Measurements from ENCODE around the gene AVP. TPM values are rescaled to one million over a fixed set of nuclear protein-coding genes. Genes with fewer than 3 reads are reported as not detected.

The AVP gene
- total RNA-seq (2022; extraction: Qiagen RNA extraction; ENCODE audit: low read depth): not detected in 5 replicates

DNA sequence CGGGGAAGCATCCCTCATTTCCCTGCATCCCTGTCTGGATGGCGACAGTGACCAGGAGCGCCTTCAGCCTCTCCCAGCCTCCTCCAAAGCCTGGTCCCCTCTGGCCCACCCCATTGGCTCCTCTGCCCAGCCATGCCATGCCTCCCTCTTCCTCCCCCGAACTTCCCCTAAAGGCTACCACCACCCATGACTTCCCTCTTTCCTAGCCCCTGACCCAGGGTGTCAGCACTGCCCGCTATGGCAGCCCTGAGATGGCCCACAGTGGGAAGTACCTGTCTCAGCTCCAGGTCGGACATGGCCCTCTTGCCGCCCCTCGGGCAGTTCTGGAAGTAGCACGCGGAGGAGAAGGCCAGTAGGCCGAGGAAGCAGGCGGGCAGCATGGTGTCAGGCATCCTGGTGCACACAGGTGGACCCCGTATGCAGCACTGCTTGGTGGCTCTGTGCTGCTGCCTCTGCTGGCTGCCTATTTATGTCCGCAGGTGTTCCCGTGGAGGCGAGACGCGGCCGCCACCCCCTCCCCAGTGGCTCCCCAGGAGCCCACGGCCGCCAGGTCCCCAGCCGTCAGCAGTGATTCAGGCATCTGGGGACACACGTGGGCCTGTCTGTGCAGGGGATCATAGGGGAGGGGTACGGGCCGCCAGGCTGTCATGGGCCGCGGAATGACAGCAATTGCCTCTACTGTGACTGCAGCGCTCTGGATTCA is at the start of gene AVP:
Gene AVP, minus strand, starts transcription at position 442 of the 703 bp plus-strand sequence. Its CDS starts 50 bp downstream, at position 392.

DNA sequence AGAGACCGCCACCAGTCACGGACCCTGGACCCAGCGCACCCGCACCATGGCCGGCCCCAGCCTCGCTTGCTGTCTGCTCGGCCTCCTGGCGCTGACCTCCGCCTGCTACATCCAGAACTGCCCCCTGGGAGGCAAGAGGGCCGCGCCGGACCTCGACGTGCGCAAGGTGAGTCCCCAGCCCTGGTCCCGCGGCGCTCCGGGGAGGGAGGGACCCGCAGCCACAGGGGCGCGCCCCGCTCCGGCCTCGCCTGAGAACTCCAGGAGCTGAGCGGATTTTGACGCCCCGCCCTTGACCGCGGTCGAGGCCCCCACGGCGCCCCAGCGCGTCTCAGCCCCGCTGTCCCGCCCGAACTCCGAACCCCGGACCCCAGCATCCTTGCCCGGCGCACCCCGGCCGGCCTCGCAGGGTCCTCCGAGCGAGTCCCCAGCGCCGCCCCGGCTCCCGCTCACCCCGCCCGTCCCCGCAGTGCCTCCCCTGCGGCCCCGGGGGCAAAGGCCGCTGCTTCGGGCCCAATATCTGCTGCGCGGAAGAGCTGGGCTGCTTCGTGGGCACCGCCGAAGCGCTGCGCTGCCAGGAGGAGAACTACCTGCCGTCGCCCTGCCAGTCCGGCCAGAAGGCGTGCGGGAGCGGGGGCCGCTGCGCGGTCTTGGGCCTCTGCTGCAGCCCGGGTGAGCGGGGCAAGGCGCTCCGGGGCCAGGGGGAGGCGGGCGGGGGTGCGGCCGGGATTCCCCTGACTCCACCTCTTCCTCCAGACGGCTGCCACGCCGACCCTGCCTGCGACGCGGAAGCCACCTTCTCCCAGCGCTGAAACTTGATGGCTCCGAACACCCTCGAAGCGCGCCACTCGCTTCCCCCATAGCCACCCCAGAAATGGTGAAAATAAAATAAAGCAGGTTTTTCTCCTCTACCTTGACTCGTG is 12.7 kb downstream of the AVP start, which contains the start of gene OXT:
Gene OXT, plus strand, starts transcription at position 11 of the 920 bp plus-strand sequence. Its CDS starts 36 bp downstream, at position 47.

DNA sequence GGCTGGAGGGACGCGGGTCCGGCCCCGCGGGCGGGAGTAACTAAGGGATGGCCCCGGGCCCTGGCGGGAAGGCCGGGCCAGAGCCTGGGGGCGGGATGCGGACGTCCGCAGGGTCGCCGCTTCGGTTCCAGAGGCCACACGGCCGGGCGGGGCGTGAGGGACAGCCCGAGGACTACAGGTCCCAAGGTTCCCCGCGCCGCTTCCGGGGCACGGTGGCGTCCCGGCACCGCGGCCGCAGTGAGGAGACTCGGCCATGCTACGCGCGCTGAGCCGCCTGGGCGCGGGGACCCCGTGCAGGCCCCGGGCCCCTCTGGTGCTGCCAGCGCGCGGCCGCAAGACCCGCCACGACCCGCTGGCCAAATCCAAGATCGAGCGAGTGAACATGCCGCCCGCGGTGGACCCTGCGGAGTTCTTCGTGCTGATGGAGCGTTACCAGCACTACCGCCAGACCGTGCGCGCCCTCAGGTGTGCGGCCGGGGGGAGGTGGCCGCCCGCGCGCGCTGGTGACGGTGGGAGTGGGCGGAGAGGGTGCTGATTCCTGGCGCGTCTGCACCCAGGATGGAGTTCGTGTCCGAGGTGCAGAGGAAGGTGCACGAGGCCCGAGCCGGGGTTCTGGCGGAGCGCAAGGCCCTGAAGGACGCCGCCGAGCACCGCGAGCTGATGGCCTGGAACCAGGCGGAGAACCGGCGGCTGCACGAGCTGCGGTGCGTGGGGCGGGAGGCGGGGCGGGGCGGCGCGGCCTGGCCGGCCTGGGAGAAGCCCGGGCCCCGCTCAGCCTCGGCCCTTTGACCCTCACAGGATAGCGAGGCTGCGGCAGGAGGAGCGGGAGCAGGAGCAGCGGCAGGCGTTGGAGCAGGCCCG is 38.5 kb downstream of the AVP start, which contains the start of gene MRPS26:
Gene MRPS26, plus strand, starts transcription at position 237 of the 861 bp plus-strand sequence. Its CDS starts 17 bp downstream, at position 254.

GRCh38 chr20:3043322-3043721 is 41.2 kb downstream of the AVP start, which contains the start of gene GNRH2:
Gene GNRH2 (plus strand): TSS chr20:3043622. CDS start chr20:3044415, 793 bp downstream.

Other genes starting within 250 kb of the AVP start
- 16.1 to 31.2 TPM (median 25.4 TPM) in 5 replicates for gene PCED1A, start 244.1 kb downstream of the AVP start, total RNA-seq (2022; extraction: Qiagen RNA extraction; ENCODE audit: low read depth)
- gene VPS16, start 244.0 kb downstream of the AVP start, total RNA-seq (2022; extraction: Qiagen RNA extraction; ENCODE audit: low read depth): 23.4 to 34.1 TPM (median 32.3 TPM) in 5 replicates
- 32.8 to 39.8 TPM (median 37.8 TPM) in 5 replicates for gene PTPRA, start 211.2 kb downstream of the AVP start, total RNA-seq (2022; extraction: Qiagen RNA extraction; ENCODE audit: low read depth)
- 0.22 to 0.53 TPM in 2 of 5 replicates, not detected in the others for gene GNRH2, start 41.1 kb downstream of the AVP start, total RNA-seq (2022; extraction: Qiagen RNA extraction; ENCODE audit: low read depth)
- 116 to 163 TPM (median 160 TPM) in 5 replicates for gene MRPS26, start 38.7 kb downstream of the AVP start, total RNA-seq (2022; extraction: Qiagen RNA extraction; ENCODE audit: low read depth)
- not detected in 5 replicates for gene OXT, start 13.1 kb downstream of the AVP start, total RNA-seq (2022; extraction: Qiagen RNA extraction; ENCODE audit: low read depth)
- 43.0 to 46.5 TPM (median 44.5 TPM) in 5 replicates for gene FASTKD5, start 75.1 kb upstream of the AVP start, total RNA-seq (2022; extraction: Qiagen RNA extraction; ENCODE audit: low read depth)
- gene UBOX5, start 75.1 kb upstream of the AVP start, total RNA-seq (2022; extraction: Qiagen RNA extraction; ENCODE audit: low read depth): 3.3 to 4.0 TPM (median 3.8 TPM) in 5 replicates
- 2.1 to 3.2 TPM (median 2.7 TPM) in 5 replicates for gene LZTS3, start 88.8 kb upstream of the AVP start, total RNA-seq (2022; extraction: Qiagen RNA extraction; ENCODE audit: low read depth)
- 77.7 to 97.9 TPM (median 96.5 TPM) in 5 replicates for gene DDRGK1, start 120.0 kb upstream of the AVP start, total RNA-seq (2022; extraction: Qiagen RNA extraction; ENCODE audit: low read depth)
- 116 to 134 TPM (median 125 TPM) in 5 replicates for gene ITPA, start 124.8 kb upstream of the AVP start, total RNA-seq (2022; extraction: Qiagen RNA extraction; ENCODE audit: low read depth)
- 5.7 to 7.8 TPM (median 7.0 TPM) in 5 replicates for gene SLC4A11, start 154.5 kb upstream of the AVP start, total RNA-seq (2022; extraction: Qiagen RNA extraction; ENCODE audit: low read depth)

All from A549 treated with RU486 at 1 μM for 4 hours (cell line).